PC-3 (cell line): ENCODE data around the gene PPM1L. TPM values are rescaled to one million over a fixed set of nuclear protein-coding genes. Genes with fewer than 3 reads are reported as not detected.

ENCODE experiments used
- ATAC-seq: fragments of 200-7000 bp; cut with Tn5 transposase; 2 replicates; pipeline ENCODE4 v1.9.1; 2020; ENCODE audit warnings: mild to moderate bottlenecking, moderate library complexity
- BruUV-seq: library from RNA; stranded (reverse); fragments of 400-500 nt; replicated peaks from 2 replicates; lab custom pipeline; 2021; lab: Mats Ljungman, UMichigan
- CTCF ChIA-PET: fragments of 300-600 bp; sonication (Branson Sonifier 250); formaldehyde crosslinking; loops from one replicate; lab custom pipeline; 2022; ENCODE audit warnings: antibody characterized with exemption; lab: Charles Lee
- POLR2A ChIA-PET: fragments of 300-600 bp; sonication (Branson Sonifier 250); formaldehyde crosslinking; loops from one replicate; lab custom pipeline; 2022; ENCODE audit warnings: antibody characterized with exemption; ENCODE audit not compliant: unreplicated experiment; lab: Charles Lee
- DNase-seq: peaks from one replicate; pipeline ENCODE4 v3.0.0-alpha.2; 2015
- H2AFZ ChIP-seq: fragments of 300-600 bp; sonication (generic); 2 replicates; pipeline ENCODE4 v1.6.0; 2016; ENCODE audit warnings: antibody characterized with exemption, low read length
- H3F3A ChIP-seq: fragments of 300-600 bp; sonication (generic); one replicate; pipeline ENCODE4 v1.6.0; 2017; ENCODE audit warnings: antibody characterized with exemption, low read length, control low read depth, mild to moderate bottlenecking; ENCODE audit not compliant: unreplicated experiment
- H3K27ac ChIP-seq: fragments of 300-600 bp; sonication (generic); 2 replicates; pipeline ENCODE4 v1.5.1; 2016; ENCODE audit warnings: mild to moderate bottlenecking, low read length
- H3K27me3 ChIP-seq: fragments of 300-600 bp; sonication (generic); 2 replicates; pipeline ENCODE4 v1.6.1; 2016; ENCODE audit warnings: low read length, mixed read lengths
- H3K36me3 ChIP-seq: fragments of 300-600 bp; sonication (generic); 2 replicates; pipeline ENCODE4 v1.6.1; 2016; ENCODE audit warnings: low read depth, mixed run types, low read length, mixed read lengths
- H3K4me1 ChIP-seq: fragments of 300-600 bp; sonication (generic); 2 replicates; pipeline ENCODE4 v1.5.1; 2016; ENCODE audit warnings: low read length; ENCODE audit not compliant: insufficient read depth
- H3K4me2 ChIP-seq: fragments of 300-600 bp; sonication (generic); 2 replicates; pipeline ENCODE4 v1.6.0; 2016; ENCODE audit warnings: low read length
- H3K4me3 ChIP-seq: fragments of 300-600 bp; sonication (generic); 2 replicates; pipeline ENCODE4 v1.5.1; 2016; ENCODE audit warnings: mild to moderate bottlenecking, low read length, mixed read lengths
- H3K79me2 ChIP-seq: fragments of 300-600 bp; sonication (generic); 2 replicates; pipeline ENCODE4 v1.6.1; 2017; ENCODE audit warnings: low read length, mixed read lengths
- H3K9ac ChIP-seq: fragments of 300-600 bp; sonication (generic); 2 replicates; pipeline ENCODE4 v1.6.0; 2016; ENCODE audit warnings: mild to moderate bottlenecking, low read length
- H3K9me2 ChIP-seq: fragments of 300-600 bp; sonication (generic); replicated peaks from 2 replicates; pipeline ENCODE4 v1.6.1; 2016; ENCODE audit warnings: mixed run types, low read length, mixed read lengths
- H3K9me3 ChIP-seq: fragments of 300-600 bp; sonication (generic); 2 replicates; pipeline ENCODE4 v1.6.1; 2016; ENCODE audit warnings: low read length, mixed read lengths
- H4K20me1 ChIP-seq: fragments of 300-600 bp; sonication (generic); 2 replicates; pipeline ENCODE4 v1.6.1; 2016; ENCODE audit warnings: low read length, mixed read lengths
- EZH2 ChIP-seq: fragments of 300-600 bp; sonication (generic); IDR thresholded peaks from one replicate; pipeline ENCODE4 v1.6.1; 2017; ENCODE audit warnings: antibody characterized with exemption, mild to moderate bottlenecking, low read length; ENCODE audit not compliant: unreplicated experiment
- EZH2phosphoT487 ChIP-seq: fragments of 300-600 bp; sonication (generic); IDR thresholded peaks from 2 replicates; pipeline ENCODE4 v1.6.1; 2018; ENCODE audit warnings: mild to moderate bottlenecking, antibody characterized with exemption, low read length, borderline replicate concordance
- intact Hi-C: fragments of 100-400 bp; cut with micrococcal nuclease; formaldehyde crosslinking; loops from 2 replicates; pipeline ENCODE4 v1.9.0; 2023
- total RNA-seq: library from RNA; depleted of rRNA; stranded (reverse); fragments of >200 nt; gene quantifications from 2 replicates; pipeline ENCODE4 v1.2.3, GENCODE V29; 2014; rRNA removed
- TF ChIP-seq, protein P1 (sequence below): fragments of 300-600 bp; sonication (generic); conservative IDR thresholded peaks from 2 replicates; pipeline ENCODE4 v1.5.1; 2017; ENCODE audit warnings: antibody characterized with exemption, low read depth, mild to moderate bottlenecking, low read length

PPM1L gene
- total RNA-seq, 1 experiment from 2014 or later: 7.0 TPM

DNA sequence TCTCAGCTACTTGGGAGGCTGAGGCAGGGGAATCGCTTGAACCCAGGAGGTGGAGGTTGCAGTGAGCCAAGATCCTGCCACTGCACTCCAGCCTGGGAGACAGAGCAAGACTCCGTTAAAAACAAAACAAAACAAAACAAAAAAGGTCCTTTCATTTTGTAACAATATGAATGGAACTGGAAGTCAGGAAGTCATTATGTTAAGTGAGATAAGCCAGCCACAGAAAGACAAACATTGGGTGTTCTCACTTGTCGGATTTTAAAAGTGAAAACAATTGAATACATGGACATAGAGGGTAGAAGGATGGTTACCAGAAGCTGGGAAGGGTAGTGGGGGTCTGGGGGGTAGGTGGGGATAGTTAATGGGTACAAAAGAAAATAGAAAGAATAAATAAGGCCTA is 361.6 kb downstream of the PPM1L start:
- Histone ChIP-seq H2AFZ (no peak overlapping the region), H3K27me3 (no peaks in the 10 kb centered on the region), H3K4me2 (no peak overlapping the region), H3K9me3 (peaks cover 12% of the 10 kb centered on the region; the same call in 1 of the 2 replicates), H3K79me2 (no peaks in the 10 kb centered on the region), H3K9me2 (no peaks in the 10 kb centered on the region), H3K4me1 (no peaks in the 10 kb centered on the region), H4K20me1 (no peaks in the 10 kb centered on the region), H3K4me3 (no peak overlapping the region), H3K36me3 (peaks cover 4% of the 10 kb centered on the region; the same call in 1 of the 2 replicates), H3K27ac (no peak overlapping the region), H3F3A (no peaks in the 10 kb centered on the region), H3K9ac (no peak overlapping the region)
- POLR2A ChIA-PET: no interaction called here
- CTCF ChIA-PET: no interaction called here
- intact Hi-C loops: no loop called here
- TF ChIP-seq EZH2: no peak
- TF ChIP-seq, protein P1, sequence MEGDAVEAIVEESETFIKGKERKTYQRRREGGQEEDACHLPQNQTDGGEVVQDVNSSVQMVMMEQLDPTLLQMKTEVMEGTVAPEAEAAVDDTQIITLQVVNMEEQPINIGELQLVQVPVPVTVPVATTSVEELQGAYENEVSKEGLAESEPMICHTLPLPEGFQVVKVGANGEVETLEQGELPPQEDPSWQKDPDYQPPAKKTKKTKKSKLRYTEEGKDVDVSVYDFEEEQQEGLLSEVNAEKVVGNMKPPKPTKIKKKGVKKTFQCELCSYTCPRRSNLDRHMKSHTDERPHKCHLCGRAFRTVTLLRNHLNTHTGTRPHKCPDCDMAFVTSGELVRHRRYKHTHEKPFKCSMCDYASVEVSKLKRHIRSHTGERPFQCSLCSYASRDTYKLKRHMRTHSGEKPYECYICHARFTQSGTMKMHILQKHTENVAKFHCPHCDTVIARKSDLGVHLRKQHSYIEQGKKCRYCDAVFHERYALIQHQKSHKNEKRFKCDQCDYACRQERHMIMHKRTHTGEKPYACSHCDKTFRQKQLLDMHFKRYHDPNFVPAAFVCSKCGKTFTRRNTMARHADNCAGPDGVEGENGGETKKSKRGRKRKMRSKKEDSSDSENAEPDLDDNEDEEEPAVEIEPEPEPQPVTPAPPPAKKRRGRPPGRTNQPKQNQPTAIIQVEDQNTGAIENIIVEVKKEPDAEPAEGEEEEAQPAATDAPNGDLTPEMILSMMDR: no peak
- ATAC-seq (no peak), DNase-seq (no peak)
- no TSS peak for BruUV-seq

DNA sequence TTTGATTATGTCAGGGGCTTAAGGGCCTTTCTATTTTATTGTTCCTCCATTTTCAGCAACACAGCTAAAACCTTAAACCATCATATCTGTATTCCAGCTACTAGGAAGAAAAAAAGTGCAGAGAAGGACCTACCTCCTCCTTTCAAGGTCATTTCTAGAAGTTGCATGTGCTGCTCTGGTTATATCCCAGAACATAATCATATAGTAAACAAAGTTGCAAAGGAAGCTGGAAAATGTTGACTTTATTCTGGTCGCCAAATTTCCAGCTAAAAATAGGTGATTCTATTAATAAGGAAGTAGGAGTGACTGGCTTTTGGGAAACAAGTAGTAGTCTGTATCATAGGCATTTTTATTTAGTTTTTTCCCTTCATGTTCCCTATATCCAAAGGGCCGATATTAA is 370.5 kb downstream of the PPM1L start:
- 0 out of 2 replicates have a peak, but pooled peaks cover 1% of the 10 kb centered on the region for H3K4me1 ChIP-seq
- H3K4me2 ChIP-seq: no peak overlapping the region
- POLR2A ChIA-PET: no interaction called here
- H3K36me3 ChIP-seq: no peaks in the 10 kb centered on the region
- no peak overlapping the region for H2AFZ ChIP-seq
- no peaks in the 10 kb centered on the region for H3K9me3 ChIP-seq
- H3K9ac ChIP-seq: no peak overlapping the region
- CTCF ChIA-PET: no interaction called here
- no peaks in the 10 kb centered on the region for H3K27me3 ChIP-seq
- H3K9me2 ChIP-seq: no peaks in the 10 kb centered on the region
- no TSS peak for BruUV-seq
- TF ChIP-seq EZH2: no peak
- no peak for TF ChIP-seq EZH2phosphoT487
- TF ChIP-seq, protein P1: no peak
- no peak overlapping the region for H3K4me3 ChIP-seq
- no peak overlapping the region for H3K27ac ChIP-seq
- DNase-seq (no peak), ATAC-seq (no peak)
- H3F3A ChIP-seq: no peaks in the 10 kb centered on the region
- intact Hi-C loops: no loop called here
- no peaks in the 10 kb centered on the region for H4K20me1 ChIP-seq
- no peaks in the 10 kb centered on the region for H3K79me2 ChIP-seq

Other genes starting within 250 kb of the PPM1L start
- 31.5 and 33.7 TPM in 2 replicates for gene KPNA4, start 190.7 kb upstream of the PPM1L start, total RNA-seq
- 3.9 and 4.2 TPM in 2 replicates for gene ARL14, start 79.1 kb upstream of the PPM1L start, total RNA-seq